NCI-H1694 treated with DMSO at 0.1 percent for 48 hours (cell line): Measurements from ENCODE around the gene PTPN9.
"Not testable (repeated sequence)": the region's sequence is repeated elsewhere in the genome, so short reads cannot be mapped to it uniquely, and the experiment has no call there.

Source experiments
- DNase-seq: peaks from one replicate; lab custom pipeline; 2025; lab: John Stamatoyannopoulos, UW

PTPN9 gene

GRCh38 chr15:75531041-75531450 lies 48.1 kb downstream of the PTPN9 start:
- no peak for DNase-seq

DNA sequence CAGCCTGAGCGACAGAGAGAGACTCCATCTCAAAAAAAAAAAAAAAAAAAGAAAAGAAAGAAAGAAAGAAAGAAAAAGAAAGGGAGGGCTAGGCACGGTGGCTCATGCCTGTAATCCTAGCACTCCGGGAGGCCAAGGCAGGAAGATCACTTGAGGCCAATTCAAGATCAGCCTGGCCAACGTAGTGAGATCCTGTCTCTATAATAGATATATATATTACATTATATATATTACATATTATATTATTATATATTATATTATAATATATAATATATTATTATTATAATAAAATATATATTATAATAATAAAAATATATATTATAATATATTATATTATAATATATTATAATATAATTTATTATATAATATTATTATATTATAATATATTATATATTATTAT lies 48.9 kb downstream of the PTPN9 start:
- no peak for DNase-seq

DNA sequence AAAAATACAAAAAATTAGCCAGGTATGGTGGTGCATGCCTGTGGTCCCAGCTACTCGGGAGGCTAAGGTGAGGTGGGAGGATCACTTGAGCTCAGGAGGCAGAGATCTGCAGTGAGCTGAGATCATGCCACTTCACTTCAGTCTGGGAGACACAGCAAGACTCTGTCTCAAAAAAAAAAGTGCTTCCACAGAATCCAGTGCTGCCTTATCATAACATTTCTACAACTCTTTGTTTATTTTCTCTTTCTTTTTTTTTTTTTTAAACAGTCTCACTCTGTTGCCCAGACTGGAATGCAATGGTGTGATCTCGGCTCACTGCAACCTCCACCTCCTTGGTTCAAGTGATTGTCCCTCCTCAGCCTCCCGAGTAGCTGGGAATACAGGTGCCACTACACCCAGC lies 53.4 kb downstream of the PTPN9 start:
- not testable (repeated sequence) for DNase-seq

GRCh38 chr15:75523011-75523410 lies 56.1 kb downstream of the PTPN9 start:
- no peak for DNase-seq

DNA sequence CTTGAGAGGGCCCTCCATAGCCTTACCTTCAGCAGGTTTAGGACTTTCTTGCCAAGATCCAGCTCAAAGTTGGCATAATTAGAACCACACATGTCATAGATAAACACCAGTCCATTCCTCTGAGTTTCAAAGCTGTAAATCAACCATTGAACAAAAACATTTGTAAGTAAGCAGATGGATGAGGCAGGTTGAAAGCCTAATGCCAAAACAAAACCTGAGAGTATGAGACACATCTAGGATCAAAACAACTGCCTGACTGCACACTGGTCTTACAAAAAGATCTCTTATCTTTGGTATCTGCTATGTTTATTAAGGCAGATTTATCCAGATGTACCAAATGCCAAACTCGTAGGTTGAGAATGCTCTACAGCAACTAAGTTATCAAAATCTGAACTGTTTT lies 61.9 kb downstream of the PTPN9 start:
- no peak for DNase-seq

DNA sequence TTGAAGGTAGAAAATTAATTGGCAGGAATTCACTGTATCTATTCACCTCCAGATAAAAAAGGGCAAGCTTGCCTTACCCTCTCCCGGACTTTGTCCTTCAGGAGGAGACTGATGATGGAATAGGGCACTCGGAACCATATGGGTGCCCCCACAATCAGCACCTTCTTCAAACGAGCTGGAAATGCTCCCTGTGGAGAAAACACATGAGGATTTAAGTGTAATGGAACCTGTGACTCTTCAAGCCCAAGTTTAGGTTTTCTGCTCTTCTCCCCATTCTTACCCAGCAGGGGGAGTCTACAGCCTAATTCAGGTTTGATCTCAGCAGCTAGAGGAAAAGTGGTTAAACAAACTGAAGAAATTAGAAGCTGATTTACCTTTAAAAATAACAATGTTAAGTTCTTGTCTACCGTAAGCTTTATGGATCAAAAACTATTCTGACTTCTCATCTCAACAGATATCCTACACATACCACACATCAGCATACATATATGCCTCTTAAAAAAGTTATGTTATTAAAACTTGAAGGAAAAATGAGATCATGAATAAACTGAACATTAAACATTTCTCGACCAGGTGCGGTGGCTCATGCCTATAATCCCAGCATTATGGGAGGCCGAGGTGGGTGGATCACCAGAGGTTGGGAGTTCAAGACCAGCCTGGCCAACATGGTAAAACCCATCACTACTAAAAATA lies 70.1 kb downstream of the PTPN9 start:
- no peak for DNase-seq

- no peak for DNase-seq
Observed at GRCh38 chr15:75502360-75502759, 76.8 kb downstream of the PTPN9 start.

DNA sequence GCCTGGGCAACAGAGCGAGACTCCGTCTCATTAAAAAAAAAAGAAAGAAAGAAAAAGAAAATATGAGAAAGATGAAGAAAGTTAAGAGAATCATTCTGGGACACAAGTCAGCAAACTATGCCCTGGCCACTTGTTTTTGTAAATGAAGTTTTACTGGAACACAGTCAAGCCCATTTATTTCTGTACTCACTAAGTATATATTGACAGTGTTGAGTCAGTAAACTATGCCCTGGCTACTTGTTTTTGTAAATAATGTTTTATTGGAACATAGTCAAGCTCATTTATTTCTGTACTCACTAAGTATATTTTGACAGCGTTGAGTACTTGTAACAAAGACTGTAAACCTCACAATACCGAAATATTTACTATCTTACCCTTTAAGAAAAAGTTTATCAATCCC lies 85.4 kb downstream of the PTPN9 start:
- DNase-seq: no peak

- no peak for DNase-seq
Observed at GRCh38 chr15:75483961-75484360, 95.2 kb downstream of the PTPN9 start.

DNA sequence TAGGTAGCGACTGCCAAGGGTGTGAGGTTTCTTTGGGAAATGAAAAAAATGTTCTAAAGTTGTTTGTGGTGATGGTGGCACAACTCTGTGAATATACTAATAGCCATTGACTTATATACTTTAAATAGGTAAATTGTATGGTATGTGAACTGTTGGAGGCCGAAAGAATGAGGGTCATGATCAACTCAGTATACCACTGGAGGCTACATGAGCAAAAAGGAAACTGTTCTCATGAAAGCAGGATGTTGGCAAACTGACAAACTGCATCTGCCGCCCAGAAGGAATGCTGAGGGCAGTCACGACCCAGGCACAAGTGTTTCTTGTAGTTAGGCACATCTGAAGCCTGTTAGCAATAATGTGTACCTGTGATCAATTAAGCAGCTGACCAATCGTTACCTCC lies 95.6 kb downstream of the PTPN9 start:
- not testable (repeated sequence) for DNase-seq

- DNase-seq: no peak
Observed at GRCh38 chr15:75483106-75483505, 96.0 kb downstream of the PTPN9 start.

DNA sequence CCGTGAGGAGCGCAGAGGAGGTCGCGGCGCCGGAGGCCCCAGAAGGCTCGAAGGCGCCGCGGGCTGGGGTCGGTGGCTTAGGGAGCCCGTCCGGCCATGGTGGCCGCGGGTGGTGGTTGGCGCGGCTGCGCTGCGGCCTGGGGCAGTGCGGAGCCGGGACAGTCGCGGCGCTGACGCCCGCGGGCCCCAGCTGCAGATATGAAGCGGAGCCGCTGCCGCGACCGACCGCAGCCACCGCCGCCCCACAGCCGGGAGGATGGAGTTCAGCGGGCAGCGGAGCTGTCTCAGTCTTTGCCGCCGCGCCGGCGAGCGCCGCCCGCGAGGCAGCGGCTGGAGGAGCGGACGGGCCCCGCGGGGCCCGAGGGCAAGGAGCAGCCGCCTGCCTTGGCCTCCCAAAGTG lies 98.7 kb downstream of the PTPN9 start:
- not testable (repeated sequence) for DNase-seq

GRCh38 chr15:75479670-75480069 lies 99.4 kb downstream of the PTPN9 start:
- DNase-seq: no peak

DNA sequence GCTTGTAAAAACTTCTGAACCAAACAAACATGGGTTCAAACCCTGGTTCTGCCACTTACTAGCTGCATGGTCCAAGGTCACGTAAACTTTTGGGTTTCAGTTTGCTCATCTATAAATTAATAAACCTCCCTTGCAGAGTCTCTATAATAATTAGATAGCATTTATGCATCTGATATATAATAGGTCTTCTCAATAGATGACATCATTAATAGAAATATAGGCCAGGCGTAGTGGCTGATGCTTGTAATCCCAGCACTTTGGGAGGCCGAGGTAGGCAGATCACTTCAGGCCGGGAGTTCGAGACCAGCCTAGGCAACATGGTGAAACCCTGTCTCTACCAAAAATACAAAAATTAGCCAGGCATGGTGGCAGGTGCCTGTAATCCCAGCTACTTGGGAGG lies 102.0 kb downstream of the PTPN9 start:
- DNase-seq: not testable (repeated sequence)

GRCh38 chr15:75468913-75469598 lies 110.1 kb downstream of the PTPN9 start:
- no peak for DNase-seq

- DNase-seq: no peak
Observed at GRCh38 chr15:75460646-75461045, 118.5 kb downstream of the PTPN9 start.

GRCh38 chr15:75459581-75459980 lies 119.5 kb downstream of the PTPN9 start:
- DNase-seq: no peak

DNA sequence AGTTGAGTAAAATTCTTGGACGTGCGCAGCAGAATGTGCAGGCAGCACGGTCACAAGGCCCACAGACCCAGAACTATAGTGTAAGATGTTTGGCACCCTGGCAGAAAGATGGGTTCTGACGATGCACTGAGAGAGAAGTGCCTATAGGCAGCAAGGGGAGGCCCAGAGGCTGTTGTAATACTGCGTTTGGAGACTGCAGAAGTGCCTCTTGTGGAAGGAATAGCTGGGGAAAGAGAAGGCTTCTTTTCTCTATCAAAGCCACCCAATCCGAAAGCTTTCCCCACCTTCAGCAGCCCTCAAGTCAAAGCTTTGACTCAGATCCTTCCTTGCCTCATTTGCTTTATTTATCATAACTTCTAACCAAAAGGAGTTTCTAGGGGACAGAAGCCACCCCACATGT lies 122.4 kb downstream of the PTPN9 start:
- DNase-seq: no peak

GRCh38 chr15:75455982-75456531 lies 123.1 kb downstream of the PTPN9 start:
- DNase-seq: peak; percentile 16

DNA sequence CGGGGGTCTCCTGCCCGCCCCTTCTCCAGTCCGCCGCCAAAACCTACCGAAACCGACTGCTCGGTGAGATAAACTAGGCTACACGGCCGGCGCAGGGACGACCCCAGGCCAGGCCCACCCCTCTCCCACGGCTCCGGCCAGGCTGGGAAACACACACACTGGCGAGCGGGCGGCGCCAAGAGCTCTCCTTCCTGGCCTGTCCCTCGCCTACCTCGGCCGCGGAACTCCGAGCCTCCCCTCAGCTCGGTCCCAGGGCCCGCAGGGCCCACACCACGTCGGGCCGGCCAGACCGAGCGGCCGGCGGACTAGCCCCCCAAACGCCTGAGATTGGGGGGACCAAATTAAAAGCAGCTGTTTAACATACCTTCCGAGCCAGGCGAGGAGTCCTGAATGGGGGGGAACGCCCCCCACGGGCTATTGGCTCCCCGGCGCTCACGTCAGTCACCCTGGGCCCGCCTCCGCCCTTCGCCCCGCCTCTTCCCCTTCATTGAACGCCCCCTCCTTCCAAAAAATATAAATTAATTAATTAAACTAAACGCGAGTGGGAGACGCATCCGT lies 123.6 kb downstream of the PTPN9 start:
- DNase-seq: peak; percentile 51

DNA sequence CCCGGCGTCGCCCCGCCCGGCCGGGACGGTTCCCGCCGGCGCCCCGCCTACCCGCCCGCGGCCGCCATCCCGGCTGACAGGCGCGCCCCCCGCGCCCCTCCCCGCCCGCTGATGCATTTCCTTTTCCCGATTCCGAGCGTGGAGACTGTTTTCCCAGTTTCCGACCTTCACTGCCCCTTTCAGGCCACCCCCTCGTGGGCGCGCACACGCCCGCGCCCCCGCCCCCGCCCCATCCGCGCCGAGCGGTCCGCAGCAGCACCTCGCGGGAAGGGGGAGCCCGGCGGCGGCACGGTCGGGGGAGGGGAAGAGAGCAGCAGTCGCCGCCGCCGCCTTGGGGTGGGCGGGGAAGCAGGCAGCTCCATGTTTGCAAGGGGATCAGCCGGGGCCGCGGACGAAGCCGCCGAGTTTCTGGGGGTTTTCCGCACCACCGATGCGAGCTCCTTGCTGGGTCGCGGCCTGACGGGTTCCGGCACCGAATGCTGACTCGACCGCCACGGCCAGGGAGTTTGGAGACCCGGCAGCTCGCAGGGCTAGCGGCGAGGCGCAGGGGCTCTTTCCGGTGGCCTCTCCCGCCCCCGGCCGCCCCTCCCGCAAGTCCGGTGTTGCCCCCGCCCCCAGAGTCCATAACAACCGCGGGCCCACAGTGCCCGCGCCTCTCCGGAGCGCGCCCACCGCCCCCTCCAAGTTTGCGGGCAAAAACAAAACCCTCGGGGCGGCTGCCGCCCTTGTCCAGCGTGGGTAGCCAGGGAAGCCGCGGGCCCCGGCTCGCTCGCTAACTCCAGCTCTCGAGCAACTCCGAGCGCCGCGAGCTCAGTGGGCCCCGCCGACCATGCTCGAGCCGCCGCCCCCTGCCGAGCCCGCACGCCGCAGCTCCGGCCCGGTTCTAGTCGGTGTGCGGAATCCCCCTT lies 124.4 kb downstream of the PTPN9 start:
- DNase-seq: peak; percentile 13
